H1 (cell line): ENCODE measurements around the gene SPPL2B. TPM values are rescaled to one million over a fixed set of nuclear protein-coding genes. Genes with fewer than 3 reads are reported as not detected.

Source experiments
- CTCF ChIA-PET: fragments of 300-600 bp; sonication (Branson Sonifier 250); formaldehyde crosslinking; loops from one replicate; lab custom pipeline; 2021; ENCODE audit not compliant: partially characterized antibody; lab: Charles Lee
- POLR2A ChIA-PET: fragments of 300-600 bp; sonication (Branson Sonifier 250); formaldehyde crosslinking; loops from one replicate; lab custom pipeline; 2021; ENCODE audit warnings: inconsistent platforms; ENCODE audit not compliant: partially characterized antibody; lab: Charles Lee
- DNase-seq, 2 experiments: peaks; one replicate each; pipeline versions ENCODE4 v3.0.0 to v3.0.0-alpha.2; 2010 to 2022; ENCODE audit warnings: low spot score in 2 of 2, low read depth in 1 of 2, mixed read lengths in 1 of 2
- FAIRE-seq: peaks from 2 replicates; lab custom pipeline; 2011; peaks lifted over from hg19 to GRCh38; lab: Jason Lieb, UNC
- H2AFZ ChIP-seq: 2 replicates; pipeline ENCODE4 v1.8.1; 2012; ENCODE audit warnings: low read length, inconsistent platforms
- H2AK5ac ChIP-seq: 2 replicates; pipeline ENCODE4 v1.6.1; 2013; ENCODE audit warnings: low read depth, low read length
- H2BK120ac ChIP-seq: replicated peaks from 2 replicates; pipeline ENCODE3; 2013; ENCODE audit warnings: low read depth, low read length, inconsistent platforms
- H2BK12ac ChIP-seq: 2 replicates; pipeline ENCODE4 v1.6.1; 2013; ENCODE audit warnings: low read depth, low read length
- H2BK15ac ChIP-seq: 2 replicates; pipeline ENCODE4 v1.6.1; 2013; ENCODE audit warnings: low read length
- H2BK20ac ChIP-seq: 2 replicates; pipeline ENCODE4 v1.6.1; 2013; ENCODE audit warnings: low read length
- H2BK5ac ChIP-seq: 2 replicates; pipeline ENCODE4 v1.6.1; 2013; ENCODE audit warnings: low read depth, low read length
- H3K14ac ChIP-seq: 2 replicates; pipeline ENCODE4 v1.6.1; 2013; ENCODE audit warnings: inconsistent platforms; ENCODE audit not compliant: insufficient read length
- H3K18ac ChIP-seq: 2 replicates; pipeline ENCODE4 v1.6.1; 2013; ENCODE audit warnings: low read length; ENCODE audit errors: extremely low read depth
- H3K23ac ChIP-seq: 2 replicates; pipeline ENCODE4 v1.6.1; 2013; ENCODE audit warnings: inconsistent platforms; ENCODE audit not compliant: insufficient read length
- H3K23me2 ChIP-seq: 2 replicates; pipeline ENCODE4 v1.6.1; 2013; ENCODE audit warnings: low read depth, low read length
- H3K27ac ChIP-seq: 2 replicates; pipeline ENCODE4 v1.6.1; 2011; ENCODE audit warnings: low read depth, low read length, inconsistent platforms
- H3K27me3 ChIP-seq, 4 experiments: replicated peaks in 1 of 4; 1 replicate in 1 of 4; 2 replicates in 3 of 4; pipeline versions ENCODE4 v1.6.1 to v1.8.1; 2011 to 2013; ENCODE audit warnings: low read length in 3 of 4, mild to moderate bottlenecking in 3 of 4, inconsistent platforms in 2 of 4, mixed read lengths in 2 of 4, moderate library complexity in 1 of 4; ENCODE audit not compliant: control insufficient read depth in 3 of 4, insufficient read depth in 3 of 4; ENCODE audit errors: extremely low read depth in 1 of 4
- H3K36me3 ChIP-seq, 4 experiments: 2 replicates each; pipeline versions ENCODE4 v1.6.1 to v1.8.1; 2011 to 2013; ENCODE audit warnings: mild to moderate bottlenecking in 4 of 4, low read length in 3 of 4, moderate library complexity in 2 of 4, control low read depth in 1 of 4, inconsistent platforms in 1 of 4; ENCODE audit not compliant: insufficient read depth in 4 of 4, control insufficient read depth in 2 of 4
- H3K4ac ChIP-seq: replicated peaks from 2 replicates; pipeline ENCODE3; 2013; ENCODE audit warnings: low read length, low read depth, mixed read lengths, inconsistent platforms; ENCODE audit not compliant: insufficient read length
- H3K4me1 ChIP-seq, 4 experiments: replicated peaks in 1 of 4; 1 replicate in 1 of 4; 2 replicates in 3 of 4; pipeline versions ENCODE4 v1.6.1 to v1.8.1; 2011 to 2013; ENCODE audit warnings: low read length in 3 of 4, inconsistent platforms in 2 of 4, mixed read lengths in 1 of 4; ENCODE audit not compliant: insufficient read depth in 4 of 4, control insufficient read depth in 3 of 4
- H3K4me2 ChIP-seq, 2 experiments: 2 replicates each; pipeline versions ENCODE4 v1.6.1 to v1.8.1; 2011 to 2013; ENCODE audit warnings: low read depth in 2 of 2, low read length in 2 of 2, control low read depth in 1 of 2, inconsistent platforms in 1 of 2, mild to moderate bottlenecking in 1 of 2; ENCODE audit not compliant: insufficient read depth in 1 of 2
- H3K4me3 ChIP-seq, 4 experiments: fragments of 200-600, 300-600 bp in 1 of 4; sonication (generic), shearing (Covaris generic), sonication (Bioruptor Twin) in 1 of 4; 2 replicates each; pipeline versions ENCODE4 v1.5.1 to v1.8.1; 2011 to 2016; ENCODE audit warnings: low read length in 4 of 4, low read depth in 3 of 4, control low read depth in 2 of 4, inconsistent platforms in 2 of 4, mild to moderate bottlenecking in 2 of 4, mixed read lengths in 1 of 4, moderate library complexity in 1 of 4; ENCODE audit not compliant: insufficient read depth in 2 of 4; ENCODE audit errors: extremely low read depth in 1 of 4
- H3K56ac ChIP-seq: replicated peaks from 2 replicates; pipeline ENCODE3; 2013; ENCODE audit warnings: low read depth, mild to moderate bottlenecking, mixed read lengths, low read length, inconsistent platforms; ENCODE audit not compliant: insufficient read length
- H3K79me1 ChIP-seq: 2 replicates; pipeline ENCODE4 v1.6.1; 2013; ENCODE audit warnings: low read depth, low read length, control low read depth
- H3K79me2 ChIP-seq, 2 experiments: 2 replicates each; pipeline versions ENCODE4 v1.6.1 to v1.8.1; 2012 to 2013; ENCODE audit warnings: low read length in 2 of 2, mild to moderate bottlenecking in 2 of 2, inconsistent platforms in 1 of 2; ENCODE audit not compliant: insufficient read depth in 2 of 2, control insufficient read depth in 1 of 2
- H3K9ac ChIP-seq, 4 experiments: replicated peaks in 1 of 4; 1 replicate in 1 of 4; 2 replicates in 3 of 4; pipeline versions ENCODE4 v1.6.1 to v1.8.1; 2011 to 2013; ENCODE audit warnings: low read depth in 3 of 4, low read length in 3 of 4, control low read depth in 2 of 4, mild to moderate bottlenecking in 2 of 4, moderate library complexity in 2 of 4, inconsistent platforms in 1 of 4; ENCODE audit errors: extremely low read depth in 1 of 4
- H3K9me3 ChIP-seq, 2 experiments: 2 replicates each; pipeline versions ENCODE4 v1.6.1 to v1.8.1; 2012 to 2013; ENCODE audit warnings: mild to moderate bottlenecking in 2 of 2, moderate library complexity in 2 of 2, control low read depth in 1 of 2, inconsistent platforms in 1 of 2, low read depth in 1 of 2, low read length in 1 of 2, mixed read lengths in 1 of 2; ENCODE audit not compliant: insufficient read depth in 2 of 2
- H4K20me1 ChIP-seq, 2 experiments: replicated peaks in 1 of 2; 2 replicates each; pipeline versions ENCODE3 to v1.8.1; 2011 to 2013; ENCODE audit warnings: inconsistent platforms in 2 of 2, low read length in 2 of 2, mild to moderate bottlenecking in 1 of 2; ENCODE audit not compliant: insufficient read depth in 2 of 2, control insufficient read depth in 1 of 2
- H4K5ac ChIP-seq: 2 replicates; pipeline ENCODE4 v1.6.1; 2013; ENCODE audit warnings: low read length, low read depth, mixed read lengths, inconsistent platforms; ENCODE audit not compliant: insufficient read length
- H4K8ac ChIP-seq: 2 replicates; pipeline ENCODE4 v1.8.0; 2013; ENCODE audit warnings: mild to moderate bottlenecking, moderate library complexity, low read length, inconsistent platforms; ENCODE audit not compliant: insufficient read depth; ENCODE audit errors: extremely low read depth
- H4K91ac ChIP-seq: replicated peaks from 2 replicates; pipeline ENCODE3; 2013; ENCODE audit warnings: low read length, mixed read lengths, inconsistent platforms; ENCODE audit not compliant: insufficient read length
- CBX8 ChIP-seq: fragments of 300-800, 300-1000 bp; sonication (generic); IDR thresholded peaks from 2 replicates; pipeline ENCODE4 v1.7.1; 2016; ENCODE audit warnings: low read depth, low read length, borderline replicate concordance
- CEBPB ChIP-seq: IDR thresholded peaks from 2 replicates; pipeline ENCODE4 v1.6.1; 2012; ENCODE audit warnings: low read depth, low read length
- GABPA ChIP-seq: IDR thresholded peaks from 2 replicates; pipeline ENCODE4 v1.6.1; 2011; ENCODE audit warnings: mild to moderate bottlenecking, low read length, moderate library complexity, borderline replicate concordance; ENCODE audit not compliant: insufficient read depth
- GTF2F1 ChIP-seq: IDR thresholded peaks from 2 replicates; pipeline ENCODE4 v1.6.1; 2012; ENCODE audit warnings: low read depth, low read length, improper control_type of control experiment, borderline replicate concordance
- JUND ChIP-seq: IDR thresholded peaks from 2 replicates; pipeline ENCODE4 v1.6.1; 2011; ENCODE audit warnings: mild to moderate bottlenecking, improper control_type of control experiment, low read length
- NRF1 ChIP-seq: IDR thresholded peaks from 2 replicates; pipeline ENCODE4 v1.6.1; 2011; ENCODE audit warnings: mild to moderate bottlenecking, low read depth, low read length, improper control_type of control experiment
- SAP30 ChIP-seq: fragments of 300-600 bp; sonication (generic); IDR thresholded peaks from 2 replicates; pipeline ENCODE4 v1.7.1; 2012; ENCODE audit warnings: low read length, moderate library complexity, mild to moderate bottlenecking, inconsistent platforms; ENCODE audit not compliant: insufficient read depth, insufficient replicate concordance
- SIRT6 ChIP-seq: IDR thresholded peaks from one replicate; pipeline ENCODE4 v1.7.1; 2012; ENCODE audit warnings: low read length, inconsistent platforms
- SP1 ChIP-seq: IDR thresholded peaks from 2 replicates; pipeline ENCODE4 v1.6.1; 2011; ENCODE audit warnings: low read depth, low read length
- TBP ChIP-seq: IDR thresholded peaks from 2 replicates; pipeline ENCODE4 v1.6.1; 2011; ENCODE audit warnings: low read depth, low read length, improper control_type of control experiment
- TCF12 ChIP-seq: IDR thresholded peaks from 2 replicates; pipeline ENCODE4 v1.6.1; 2011; ENCODE audit warnings: low read depth, mild to moderate bottlenecking, low read length
- USF2 ChIP-seq: IDR thresholded peaks from 2 replicates; pipeline ENCODE4 v1.6.1; 2011; ENCODE audit warnings: low read length, improper control_type of control experiment
- ZNF274 ChIP-seq: IDR thresholded peaks from 2 replicates; pipeline ENCODE4 v1.7.0; 2012; ENCODE audit warnings: low read length, borderline replicate concordance; ENCODE audit errors: extremely low read depth
- WGBS, 2 experiments: shearing (Covaris generic) in 1 of 2; methylation state at CpG; one replicate each; pipeline versions ENCODE4 v1.1.6 to v1.1.7; 2013 to 2015; ENCODE audit warnings: low lambda C conversion rate in 2 of 2, mixed read lengths in 2 of 2, inconsistent platforms in 1 of 2, low coverage in 1 of 2, missing lambda C conversion rate in 1 of 2; ENCODE audit not compliant: insufficient replicate concordance in 2 of 2, insufficient coverage in 1 of 2, insufficient read length in 1 of 2; ENCODE audit errors: extremely low coverage in 1 of 2, missing lambda C conversion rate in 1 of 2; 5-methylcytosine and 5-hydroxymethylcytosine counted together
- polyA plus RNA-seq, 7 experiments: library from polyadenylated mRNA; depleted of rRNA in 3 of 7; stranded (reverse) in 5 of 7; unstranded in 2 of 7; fragments of >200 nt in 5 of 7; fragments of 200-250 nt in 2 of 7; gene quantifications; 1 replicate in 5 of 7; 2 replicates in 1 of 7; 4 replicates in 1 of 7; pipeline versions ENCODE4 v1.2.1 to v1.2.3, GENCODE V29; 2011 to 2013; ENCODE audit warnings: missing spikeins in 2 of 7, mixed read lengths in 2 of 7
- total RNA-seq: library from RNA; stranded (reverse); fragmentation: NEBNext Ultra II Directional; extraction: Animal tissue kit (Norgen Biotek cat#: 25700); gene quantifications from 2 replicates; pipeline ENCODE4 v1.2.1, GENCODE V29; 2021

SPPL2B gene
- total and polyA plus RNA-seq, 2 of the 8 experiments (the other 6 are each of a cell fraction or from before 2014, with no cell fraction given), result 34.8 to 55.7 TPM

GRCh38 chr19:2343289-2343982 lies 15.0 kb downstream of the SPPL2B start:
- Histone ChIP-seq H4K20me1 (peaks cover 4 to 8% of the 10 kb centered on the region in 2 experiments), H3K56ac (no peak overlapping the region), H3K9me3 (no peaks in the 10 kb centered on the region), H2AFZ (no peak overlapping the region), H3K4me3 (no peak overlapping the region), H3K4me1 (no peaks in the 10 kb centered on the region), H3K18ac (no peak overlapping the region), H2BK15ac (no peak overlapping the region), H3K14ac (no peak overlapping the region), H3K79me1 (no peaks in the 10 kb centered on the region), H2BK20ac (no peak overlapping the region), H2BK5ac (no peak overlapping the region; the same call in 1 of the 2 replicates), H2AK5ac (no peak overlapping the region), H3K23ac (no peak overlapping the region), H3K27me3 (no peaks in the 10 kb centered on the region), H4K8ac (no peak overlapping the region), H2BK120ac (no peak overlapping the region), H3K79me2 (no peaks in the 10 kb centered on the region), H2BK12ac (no peak overlapping the region), H3K4ac (no peak overlapping the region), H4K91ac (no peak overlapping the region), H3K4me2 (no peak overlapping the region), H3K9ac (no peak overlapping the region), H3K36me3 (peaks cover 2 to 23% (median 6%) of the 10 kb centered on the region in 4 experiments; a peak in 3 of 8 replicates), H3K23me2 (no peaks in the 10 kb centered on the region), H4K5ac (no peak overlapping the region), H3K27ac (no peak overlapping the region)
- whole genome bisulfite sequencing, 2 experiments, result 95% methylated on average over 25 of the region's 31 CpGs; no CpG with 5 or more reads in 1 of the 2 experiments
- DNase-seq, result no peak
- FAIRE-seq, result no peak
- POLR2A ChIA-PET, result interaction anchor here (1.1 kb wide), 1 partner anchor 11 kb away, joined by 3 read pairs; no protein-coding TSS in a partner anchor
- CTCF ChIA-PET, result no interaction called here
- TF ChIP-seq NRF1 (no peak), CEBPB (no peak), JUND (no peak), SP1 (no peak), TCF12 (no peak), USF2 (no peak), SAP30 (no peak), SIRT6 (no peak), GABPA (no peak), ZNF274 (no peak), CBX8 (no peak), TBP (no peak), GTF2F1 (no peak)
